Stimulated activated naive B cell treated with anti-CD40 and anti-IgM and Interleukin-4, amounts not matched to agents 10 μg/mL and 1 μg/mL and 100 μg/mL, for 72 hours (primary cell): ENCODE measurements around the gene OCLN.
"Not testable (repeated sequence)": the region's sequence is repeated elsewhere in the genome, so short reads cannot be mapped to it uniquely, and the experiment has no call there.

Experiments
- ATAC-seq, 2 donors: fragments of 150-1000 bp; cut with Tn5 transposase; replicated peaks; 2 replicates each; pipeline ENCODE4 v1.10.0; 2021; ENCODE audit warnings: moderate library complexity in 1 of 2
- DNase-seq: peaks from one replicate; pipeline ENCODE4 v3.0.0; 2021
- H3K27ac Mint-ChIP-seq: one replicate; pipeline ENCODE4 v1.8.0; 2022; ENCODE audit warnings: mild to moderate bottlenecking, mixed read lengths
- H3K27me3 Mint-ChIP-seq, 2 donors: one replicate each; pipeline ENCODE4 v1.8.0; 2022; ENCODE audit warnings: mixed read lengths in 2 of 2
- H3K36me3 Mint-ChIP-seq, 2 donors: one replicate each; pipeline ENCODE4 v1.8.0; 2022; ENCODE audit warnings: mixed read lengths in 2 of 2, mild to moderate bottlenecking in 1 of 2
- H3K4me1 Mint-ChIP-seq, 2 donors: one replicate each; pipeline ENCODE4 v1.8.0; 2022; ENCODE audit warnings: mixed read lengths in 2 of 2, mild to moderate bottlenecking in 1 of 2
- H3K4me3 Mint-ChIP-seq, 2 donors: one replicate each; pipeline ENCODE4 v1.8.0; 2022; ENCODE audit warnings: mild to moderate bottlenecking in 2 of 2, mixed read lengths in 2 of 2, moderate library complexity in 1 of 2
- H3K9me3 Mint-ChIP-seq, 2 donors: one replicate each; pipeline ENCODE4 v1.8.0; 2022; ENCODE audit warnings: mixed read lengths in 2 of 2, mild to moderate bottlenecking in 1 of 2

OCLN gene

GRCh38 chr5:69502367-69502766 lies 9.8 kb downstream of the OCLN start:
- no peak overlapping the region for H3K27ac Mint-ChIP-seq
- H3K4me3 Mint-ChIP-seq: no peak overlapping the region
- no peaks in the 10 kb centered on the region for H3K36me3 Mint-ChIP-seq
- H3K27me3 Mint-ChIP-seq: peaks cover 0 to 6% of the 10 kb centered on the region in 2 donors
- no peak for DNase-seq
- no peaks in the 10 kb centered on the region for H3K9me3 Mint-ChIP-seq
- ATAC-seq: no peak
- no peaks in the 10 kb centered on the region for H3K4me1 Mint-ChIP-seq

GRCh38 chr5:69502767-69503488 lies 10.3 kb downstream of the OCLN start:
- ATAC-seq (no peak), DNase-seq (no peak)
- H3K9me3 Mint-ChIP-seq: no peaks in the 10 kb centered on the region
- H3K36me3 Mint-ChIP-seq: no peaks in the 10 kb centered on the region
- no peak overlapping the region for H3K4me3 Mint-ChIP-seq
- H3K27me3 Mint-ChIP-seq: peaks cover 0 to 6% of the 10 kb centered on the region in 2 donors
- H3K4me1 Mint-ChIP-seq: no peaks in the 10 kb centered on the region
- no peak overlapping the region for H3K27ac Mint-ChIP-seq

GRCh38 chr5:69504036-69504435 lies 11.4 kb downstream of the OCLN start:
- no peaks in the 10 kb centered on the region for H3K36me3 Mint-ChIP-seq
- H3K9me3 Mint-ChIP-seq: no peaks in the 10 kb centered on the region
- H3K4me1 Mint-ChIP-seq: no peaks in the 10 kb centered on the region
- no peak overlapping the region for H3K27ac Mint-ChIP-seq
- H3K4me3 Mint-ChIP-seq: no peak overlapping the region
- ATAC-seq (no peak), DNase-seq (no peak)
- peaks cover 0 to 6% of the 10 kb centered on the region in 2 donors for H3K27me3 Mint-ChIP-seq

GRCh38 chr5:69505306-69505705 lies 12.7 kb downstream of the OCLN start:
- no peaks in the 10 kb centered on the region for H3K4me1 Mint-ChIP-seq
- H3K9me3 Mint-ChIP-seq: no peaks in the 10 kb centered on the region
- H3K36me3 Mint-ChIP-seq: no peaks in the 10 kb centered on the region
- ATAC-seq: no peak
- peaks cover 0 to 6% of the 10 kb centered on the region in 2 donors for H3K27me3 Mint-ChIP-seq
- no peak overlapping the region for H3K27ac Mint-ChIP-seq
- DNase-seq: no peak
- H3K4me3 Mint-ChIP-seq: no peak overlapping the region

- Mint-ChIP-seq H3K27ac (no peak overlapping the region), H3K4me1 (no peaks in the 10 kb centered on the region), H3K4me3 (no peak overlapping the region), H3K36me3 (no peaks in the 10 kb centered on the region), H3K9me3 (no peaks in the 10 kb centered on the region), H3K27me3 (peaks cover 0 to 3% of the 10 kb centered on the region in 2 donors)
- DNase-seq: no peak
- no peak for ATAC-seq
Measured at GRCh38 chr5:69509212-69509611, 16.6 kb downstream of the OCLN start.

GRCh38 chr5:69510694-69511093 lies 18.1 kb downstream of the OCLN start:
- Mint-ChIP-seq H3K27me3 (peaks cover 0 to 3% of the 10 kb centered on the region in 2 donors), H3K36me3 (no peaks in the 10 kb centered on the region), H3K4me1 (no peaks in the 10 kb centered on the region), H3K27ac (no peak overlapping the region), H3K4me3 (no peak overlapping the region), H3K9me3 (no peaks in the 10 kb centered on the region)
- ATAC-seq (no peak), DNase-seq (no peak)

GRCh38 chr5:69512740-69513260 lies 20.2 kb downstream of the OCLN start:
- H3K9me3 Mint-ChIP-seq: peaks cover 0 to 1% of the 10 kb centered on the region in 2 donors
- DNase-seq (no peak), ATAC-seq (no peak)
- no peaks in the 10 kb centered on the region for H3K36me3 Mint-ChIP-seq
- no peak overlapping the region for H3K27ac Mint-ChIP-seq
- H3K4me3 Mint-ChIP-seq: no peak overlapping the region
- peaks cover 0 to 3% of the 10 kb centered on the region in 2 donors for H3K27me3 Mint-ChIP-seq
- H3K4me1 Mint-ChIP-seq: no peaks in the 10 kb centered on the region

- not testable (repeated sequence) for H3K27ac Mint-ChIP-seq, H3K36me3 Mint-ChIP-seq, H3K9me3 Mint-ChIP-seq, H3K4me1 Mint-ChIP-seq, H3K4me3 Mint-ChIP-seq, DNase-seq, H3K27me3 Mint-ChIP-seq, ATAC-seq
Measured at GRCh38 chr5:69515570-69515969, 23.0 kb downstream of the OCLN start.

- Mint-ChIP-seq H3K27ac (no peak overlapping the region), H3K4me1 (no peaks in the 10 kb centered on the region), H3K36me3 (no peaks in the 10 kb centered on the region), H3K27me3 (peaks cover 0 to 3% of the 10 kb centered on the region in 2 donors), H3K9me3 (peaks cover 0 to 1% of the 10 kb centered on the region in 2 donors), H3K4me3 (no peak overlapping the region)
- ATAC-seq: no peak
- DNase-seq: no peak
Measured at GRCh38 chr5:69516769-69517168, 24.2 kb downstream of the OCLN start.

- Mint-ChIP-seq H3K4me1 (no peaks in the 10 kb centered on the region), H3K36me3 (no peaks in the 10 kb centered on the region), H3K9me3 (peaks cover 0 to 1% of the 10 kb centered on the region in 2 donors), H3K4me3 (no peak overlapping the region), H3K27ac (no peak overlapping the region), H3K27me3 (peaks cover 0 to 2% of the 10 kb centered on the region in 2 donors)
- ATAC-seq (no peak), DNase-seq (no peak)
Measured at GRCh38 chr5:69517763-69518212, 25.2 kb downstream of the OCLN start.

GRCh38 chr5:69519285-69519684 lies 26.7 kb downstream of the OCLN start:
- no peak overlapping the region for H3K27ac Mint-ChIP-seq
- H3K36me3 Mint-ChIP-seq: no peaks in the 10 kb centered on the region
- peaks cover 0 to 1% of the 10 kb centered on the region in 2 donors for H3K9me3 Mint-ChIP-seq
- no peaks in the 10 kb centered on the region for H3K27me3 Mint-ChIP-seq
- H3K4me3 Mint-ChIP-seq: no peak overlapping the region
- no peak for DNase-seq
- no peak for ATAC-seq
- no peaks in the 10 kb centered on the region for H3K4me1 Mint-ChIP-seq

- Mint-ChIP-seq H3K9me3 (no peaks in the 10 kb centered on the region), H3K27me3 (no peaks in the 10 kb centered on the region), H3K4me3 (no peak overlapping the region), H3K36me3 (no peaks in the 10 kb centered on the region), H3K27ac (no peak overlapping the region), H3K4me1 (no peaks in the 10 kb centered on the region)
- ATAC-seq: no peak
- DNase-seq: no peak
Measured at GRCh38 chr5:69522035-69522434, 29.4 kb downstream of the OCLN start.

GRCh38 chr5:69525490-69525889 lies 32.9 kb downstream of the OCLN start:
- Mint-ChIP-seq H3K4me1 (no peaks in the 10 kb centered on the region), H3K36me3 (no peaks in the 10 kb centered on the region), H3K9me3 (no peaks in the 10 kb centered on the region), H3K27ac (no peak overlapping the region), H3K27me3 (peaks cover 1 to 5% of the 10 kb centered on the region in 2 donors), H3K4me3 (no peak overlapping the region)
- ATAC-seq (no peak), DNase-seq (no peak)

- Mint-ChIP-seq H3K27ac (no peak overlapping the region), H3K36me3 (no peaks in the 10 kb centered on the region), H3K4me1 (no peaks in the 10 kb centered on the region), H3K27me3 (peaks cover 4 to 5% of the 10 kb centered on the region in 2 donors), H3K4me3 (no peak overlapping the region), H3K9me3 (no peaks in the 10 kb centered on the region)
- DNase-seq (no peak), ATAC-seq (no peak)
Measured at GRCh38 chr5:69526660-69527059, 34.1 kb downstream of the OCLN start.

- DNase-seq: no peak
- Mint-ChIP-seq H3K9me3 (no peaks in the 10 kb centered on the region), H3K4me3 (no peak overlapping the region), H3K27ac (no peak overlapping the region), H3K27me3 (peaks cover 4 to 5% of the 10 kb centered on the region in 2 donors), H3K4me1 (no peaks in the 10 kb centered on the region), H3K36me3 (no peaks in the 10 kb centered on the region)
- no peak for ATAC-seq
Measured at GRCh38 chr5:69527128-69527770, 34.7 kb downstream of the OCLN start.
